GM12874 (cell line): Measurements from ENCODE around the gene ABT1.

Experiments used
- CTCF ChIP-seq: IDR thresholded peaks from 2 replicates; pipeline ENCODE4 v1.5.1; 2011; ENCODE audit warnings: low read depth, mild to moderate bottlenecking, control low read depth, low read length, moderate library complexity; ENCODE audit not compliant: insufficient read depth

ABT1 gene

GRCh38 chr6:26596579-26597388 is at the start of gene ABT1:
Gene ABT1, plus strand, starts transcription at chr6:26596953. Its CDS starts 30 bp downstream, at chr6:26596983.
- no peak for TF ChIP-seq CTCF

DNA sequence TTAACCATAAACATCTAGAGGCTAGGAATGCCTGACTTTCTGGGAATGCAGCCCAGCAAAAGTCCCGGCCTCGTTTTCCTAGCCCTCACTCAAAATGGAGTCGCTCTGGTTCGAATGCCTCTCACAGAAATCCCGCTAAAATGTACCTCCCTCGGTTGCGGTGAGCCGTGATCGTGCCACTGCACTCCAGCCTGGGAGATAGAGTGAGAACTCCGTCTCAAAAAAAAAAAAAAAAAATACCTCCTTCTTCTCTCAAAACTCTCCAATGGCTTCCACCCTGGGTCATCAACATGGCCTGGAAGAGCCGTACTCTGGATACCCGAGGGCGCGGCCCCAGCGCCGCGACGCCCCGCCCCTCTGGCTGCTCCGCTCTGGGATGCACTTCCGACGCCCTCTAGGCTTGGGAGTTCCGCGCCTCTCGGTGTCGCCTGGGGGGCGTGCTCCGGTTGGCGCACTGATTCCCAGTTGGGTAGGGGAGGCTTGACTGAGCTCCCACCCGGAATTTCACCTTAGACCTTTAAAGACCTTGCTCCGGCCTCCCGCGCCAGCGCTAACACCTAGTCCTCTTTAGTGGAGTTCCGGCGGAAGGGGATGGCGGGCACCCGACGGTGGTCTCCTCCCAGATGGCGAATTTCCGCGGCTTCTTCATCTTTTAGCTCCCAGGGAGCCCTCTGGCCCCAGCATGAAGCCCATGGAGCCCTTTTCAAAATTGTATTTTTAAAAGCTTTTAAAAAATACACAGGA is 46.3 kb upstream of the ABT1 start:
- TF ChIP-seq CTCF, result no peak

DNA sequence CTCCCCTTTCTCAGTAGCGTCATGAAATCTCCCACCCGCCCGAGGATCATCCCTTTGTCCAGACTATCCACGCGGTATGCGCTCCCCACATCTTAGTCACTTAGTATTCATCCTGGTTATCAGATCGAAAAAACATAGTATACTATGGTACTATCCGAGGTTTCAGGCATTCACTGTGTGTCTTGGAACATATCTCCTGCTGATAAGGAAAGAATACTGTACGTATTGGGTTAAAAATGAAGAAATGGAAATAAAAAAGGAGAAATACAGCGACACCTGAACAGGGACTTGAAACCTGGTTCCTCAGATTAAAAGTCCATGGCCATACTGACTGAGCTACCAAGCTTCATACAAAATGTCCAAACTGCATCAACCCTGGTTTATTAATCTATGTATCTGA is 44.5 kb upstream of the ABT1 start:
- TF ChIP-seq CTCF, result no peak

GRCh38 chr6:26552640-26553188 is 44.0 kb upstream of the ABT1 start:
- no peak for TF ChIP-seq CTCF

DNA sequence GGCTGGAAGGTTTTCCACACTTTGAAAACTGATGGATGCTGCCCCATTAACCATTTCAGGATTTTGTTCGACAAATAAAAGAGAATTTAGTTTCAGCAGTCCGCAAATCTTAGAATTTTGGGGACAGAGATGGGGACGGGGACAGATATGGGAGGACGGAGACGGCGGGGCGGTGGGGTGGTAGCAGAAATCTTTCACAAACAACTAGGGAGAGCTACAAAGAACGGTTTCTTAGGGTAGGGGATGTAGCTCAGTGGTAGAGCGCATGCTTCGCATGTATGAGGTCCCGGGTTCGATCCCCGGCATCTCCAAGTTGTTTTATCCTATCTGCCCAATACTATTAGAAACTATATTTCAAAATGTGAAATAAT is 43.5 kb upstream of the ABT1 start:
- no peak for TF ChIP-seq CTCF

DNA sequence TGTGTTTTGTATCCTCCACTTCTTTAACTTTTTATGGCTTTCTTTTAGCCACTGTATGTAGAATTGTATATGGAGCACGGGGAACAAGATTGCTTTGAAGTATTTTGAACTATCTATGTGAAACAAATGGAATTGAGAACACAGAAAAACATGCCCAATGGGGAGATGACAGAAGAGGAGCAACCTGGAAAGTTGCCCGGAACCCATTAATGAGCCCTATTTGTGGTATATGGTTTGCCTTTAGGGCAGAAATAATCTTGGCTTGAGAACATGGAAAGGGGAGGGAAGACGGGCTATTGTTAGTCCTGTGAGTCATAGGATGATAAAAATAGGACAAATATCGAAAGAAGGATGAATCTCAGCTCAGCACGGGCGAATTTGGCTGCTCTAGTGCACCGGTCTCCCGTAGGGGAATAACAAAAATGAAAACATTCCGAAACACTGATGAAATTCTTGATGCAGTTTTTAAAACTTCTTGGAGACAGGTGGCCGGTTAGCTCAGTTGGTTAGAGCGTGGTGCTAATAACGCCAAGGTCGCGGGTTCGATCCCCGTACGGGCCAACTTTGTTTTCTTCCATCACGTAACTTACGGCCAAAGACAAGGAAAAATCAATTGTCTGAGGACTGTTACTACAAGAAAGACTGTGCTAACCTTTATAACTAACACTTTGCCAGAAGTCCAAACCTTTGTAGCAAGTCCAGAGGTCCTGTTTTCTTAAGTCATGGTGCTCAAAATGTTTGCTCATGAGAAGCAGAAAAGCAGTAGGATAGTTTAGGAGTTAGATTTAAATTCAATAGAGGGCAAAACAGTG is 42.9 kb upstream of the ABT1 start:
- no peak for TF ChIP-seq CTCF

DNA sequence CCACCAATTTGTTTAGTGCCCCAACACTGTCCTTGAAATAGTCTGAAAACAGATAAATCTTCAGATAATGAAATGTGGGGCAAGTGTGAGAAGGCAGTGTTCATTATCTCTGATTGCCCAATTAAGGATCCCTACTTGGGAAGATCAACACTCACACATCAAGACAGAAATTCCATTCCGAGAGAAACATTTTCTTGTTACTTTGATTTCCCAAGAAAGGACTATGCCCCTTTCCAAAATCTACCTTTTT is 42.4 kb upstream of the ABT1 start:
- no peak for TF ChIP-seq CTCF
